ENCODE data around the gene DUSP8. TPM values are rescaled to one million over a fixed set of nuclear protein-coding genes. Genes with fewer than 3 reads are reported as not detected.

DUSP8 gene
- total and polyA plus RNA-seq, 8 donors: 0.80 to 21.8 (median 1.7) TPM

- intact Hi-C loops (cut with DNase I): no loop called here
- no peak for ATAC-seq
- H3K36me3 ChIP-seq: no peaks in the 10 kb centered on the region
Observed at GRCh38 chr11:1541474-1542204, 30.4 kb downstream of the DUSP8 start.

GRCh38 chr11:1540074-1540473 is 32.0 kb downstream of the DUSP8 start:
- Histone ChIP-seq H3K4me1 (peaks cover 0 to 12% of the 10 kb centered on the region in 2 donors), H3K36me3 (no peaks in the 10 kb centered on the region), H3K27me3 (peaks cover 0 to 17% of the 10 kb centered on the region in 2 donors), H3K4me3 (no peak overlapping the region), H3K27ac (no peak overlapping the region), H3K9me3 (no peaks in the 10 kb centered on the region)
- TF ChIP-seq CTCF (IDR thresholded peaks at IDR 0.05): no peak
- ATAC-seq: no peak
- no peak for DNase-seq
- intact Hi-C loops (cut with DNase I): no loop called here

More at GRCh38 chr11:1541474-1542204, 30.4 kb downstream of the DUSP8 start:
- peak in 1 of 4 donors; percentile 68 for DNase-seq
- Histone ChIP-seq H3K4me1 (peaks cover 0 to 12% of the 10 kb centered on the region in 2 donors), H3K27ac (no peak overlapping the region), H3K4me3 (no peak overlapping the region), H3K27me3 (peaks cover 4 to 33% of the 10 kb centered on the region in 2 donors), H3K9me3 (no peaks in the 10 kb centered on the region)
- TF ChIP-seq CTCF (IDR thresholded peaks at IDR 0.05): no peak

- ATAC-seq (no peak), DNase-seq (no peak)
- intact Hi-C loops (cut with DNase I): no loop called here
- H3K4me3 ChIP-seq: no peak overlapping the region
- TF ChIP-seq CTCF (IDR thresholded peaks at IDR 0.05): no peak
- H3K36me3 ChIP-seq: peaks cover 0 to 8% of the 10 kb centered on the region in 2 donors
- no peak overlapping the region for H3K27ac ChIP-seq
- no peaks in the 10 kb centered on the region for H3K9me3 ChIP-seq
- H3K27me3 ChIP-seq: no peaks in the 10 kb centered on the region
- peaks cover 0 to 27% of the 10 kb centered on the region in 2 donors for H3K4me1 ChIP-seq
Observed at GRCh38 chr11:1538153-1538552, 33.9 kb downstream of the DUSP8 start.

- no peak overlapping the region for H3K4me3 ChIP-seq
- H3K4me1 ChIP-seq: peaks cover 0 to 44% of the 10 kb centered on the region in 2 donors
- intact Hi-C loops (cut with DNase I): no loop called here
Observed at GRCh38 chr11:1536065-1536843, 35.8 kb downstream of the DUSP8 start.

More at GRCh38 chr11:1536065-1536843, 35.8 kb downstream of the DUSP8 start:
- H3K27ac ChIP-seq: peak overlapping the region in 1 of 2 donors; percentile 26
- H3K9me3 ChIP-seq: no peaks in the 10 kb centered on the region
- ATAC-seq (no peak), DNase-seq (peak in 1 of 4 donors; percentile 24)
- peaks cover 0 to 20% of the 10 kb centered on the region in 2 donors for H3K36me3 ChIP-seq
- H3K27me3 ChIP-seq: no peaks in the 10 kb centered on the region
- no peak for TF ChIP-seq CTCF (IDR thresholded peaks at IDR 0.05)
